ENCODE results near the gene CSTPP1.
"Not testable (repeated sequence)": the region's sequence is repeated elsewhere in the genome, so short reads cannot be mapped to it uniquely, and the experiment has no call there.

Gene CSTPP1

GRCh38 chr11:47106798-47107411 is 170.3 kb downstream of the CSTPP1 start:
- no peak for DNase-seq

- DNase-seq, result no peak
These were observed 171.2 kb downstream of the CSTPP1 start for GRCh38 chr11:47107744-47108143.

- no peak for DNase-seq
These were observed 171.7 kb downstream of the CSTPP1 start for GRCh38 chr11:47108214-47108613.

- no peak for DNase-seq
These were observed 172.6 kb downstream of the CSTPP1 start for GRCh38 chr11:47109051-47109726.

GRCh38 chr11:47109727-47110246 is 173.2 kb downstream of the CSTPP1 start:
- no peak for DNase-seq

- no peak for DNase-seq
These were observed 174.8 kb downstream of the CSTPP1 start for GRCh38 chr11:47111318-47111804.

- not testable (repeated sequence) for DNase-seq
These were observed 176.4 kb downstream of the CSTPP1 start for GRCh38 chr11:47112941-47113340.

- DNase-seq, result peak; percentile 65
These were observed 182.6 kb downstream of the CSTPP1 start for GRCh38 chr11:47118958-47119688.

- no peak for DNase-seq
These were observed 184.5 kb downstream of the CSTPP1 start for GRCh38 chr11:47121056-47121455.

GRCh38 chr11:47121731-47122130 is 185.2 kb downstream of the CSTPP1 start:
- no peak for DNase-seq

- no peak for DNase-seq
These were observed 186.5 kb downstream of the CSTPP1 start for GRCh38 chr11:47123094-47123493.

GRCh38 chr11:47124675-47125074 is 188.1 kb downstream of the CSTPP1 start:
- DNase-seq, result no peak

- DNase-seq, result no peak
These were observed 188.5 kb downstream of the CSTPP1 start for GRCh38 chr11:47125083-47125482.

- DNase-seq, result no peak
These were observed 190.7 kb downstream of the CSTPP1 start for GRCh38 chr11:47127213-47127612.

GRCh38 chr11:47130543-47130942 is 194.0 kb downstream of the CSTPP1 start:
- DNase-seq, result no peak

- no peak for DNase-seq
These were observed 194.6 kb downstream of the CSTPP1 start for GRCh38 chr11:47131136-47131535.

- DNase-seq, result no peak
These were observed 195.9 kb downstream of the CSTPP1 start for GRCh38 chr11:47132490-47132889.

GRCh38 chr11:47132981-47133380 is 196.4 kb downstream of the CSTPP1 start:
- no peak for DNase-seq

- no peak for DNase-seq
These were observed 199.8 kb downstream of the CSTPP1 start for GRCh38 chr11:47136327-47136726.

GRCh38 chr11:47136921-47137320 is 200.4 kb downstream of the CSTPP1 start:
- DNase-seq, result no peak

- no peak for DNase-seq
These were observed 200.9 kb downstream of the CSTPP1 start for GRCh38 chr11:47137476-47137875.

GRCh38 chr11:47139878-47140277 is 203.3 kb downstream of the CSTPP1 start:
- no peak for DNase-seq

- DNase-seq, result no peak
These were observed 206.8 kb downstream of the CSTPP1 start for GRCh38 chr11:47143322-47143721.

GRCh38 chr11:47144541-47144940 is 208.0 kb downstream of the CSTPP1 start:
- DNase-seq, result no peak
